Muscle of arm (tissue), 12 donors: ENCODE data around the gene GRK4. TPM values are rescaled to one million over a fixed set of nuclear protein-coding genes. Genes with fewer than 3 reads are reported as not detected.

Source experiments
- DNase-seq: peaks from one replicate; pipeline ENCODE4 v3.0.0-alpha.2; 2013
- polyA plus RNA-seq, 12 donors: library from polyadenylated mRNA; unstranded; fragments of 120-200 nt; gene quantifications; one replicate each; pipeline ENCODE4 v1.2.1, GENCODE V29; 2013; ENCODE audit not compliant: insufficient read length in 12 of 12

The GRK4 gene
- polyA plus RNA-seq, 12 donors, result 7.3 to 13.2 (median 10.1) TPM; not detected in 1

- no peak for DNase-seq
Measured at GRCh38 chr4:3010577-3010976, 47.2 kb downstream of the GRK4 start.

DNA sequence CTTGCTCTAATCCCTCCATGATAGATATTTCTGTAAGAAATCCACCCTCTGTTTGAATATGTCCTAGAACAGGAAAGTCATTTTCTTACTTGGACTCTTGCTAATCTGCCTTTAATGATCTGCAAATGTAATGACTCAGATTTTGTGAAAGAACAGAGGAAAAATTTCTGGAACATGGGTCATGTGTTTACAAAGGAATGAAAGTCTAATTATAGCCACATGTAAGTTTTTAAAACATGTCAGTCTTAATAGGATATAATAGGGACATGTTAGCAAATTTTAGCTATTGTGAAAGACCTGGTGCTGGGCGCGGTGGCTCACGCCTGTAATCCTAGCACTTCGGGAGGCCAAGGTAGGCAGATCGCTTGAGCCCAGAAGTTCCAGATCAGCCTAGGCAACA, 47.6 kb downstream of the GRK4 start:
- DNase-seq, result no peak

DNA sequence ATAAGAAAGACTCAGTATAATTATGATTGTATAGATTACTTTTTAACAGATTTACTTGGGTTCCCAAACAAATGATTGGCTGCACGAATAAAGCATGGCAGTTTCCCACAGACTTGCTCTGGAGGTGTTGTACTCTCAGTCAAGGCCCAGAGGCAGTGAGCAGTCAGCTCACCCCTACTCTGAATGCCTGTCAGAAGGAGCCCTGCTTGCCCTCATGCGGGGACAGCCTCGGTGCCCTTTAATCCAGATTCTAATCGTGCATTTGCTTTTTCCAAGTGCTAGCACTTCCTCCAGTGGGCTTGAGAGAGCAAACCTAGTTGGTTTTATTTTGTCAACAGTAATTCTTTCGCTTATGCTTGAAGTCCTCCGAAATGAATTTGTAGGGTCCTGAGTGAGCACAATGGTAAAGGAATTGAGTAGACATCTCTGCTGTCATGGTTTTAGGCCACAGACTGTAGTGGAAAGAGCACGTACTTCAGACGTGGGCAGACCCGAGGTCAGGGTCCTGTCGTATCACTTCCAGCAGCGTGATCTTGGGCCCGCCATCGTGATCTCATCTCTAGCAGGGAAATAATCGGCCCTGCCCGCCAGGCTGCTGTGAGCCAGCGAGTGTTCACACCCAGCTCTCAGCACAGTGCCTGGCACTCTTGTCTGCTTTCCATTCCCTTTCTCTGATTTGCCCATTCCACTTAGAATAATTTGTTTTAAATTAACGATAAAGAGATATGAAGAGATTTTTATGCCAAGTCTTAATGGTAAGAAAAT, 48.3 kb downstream of the GRK4 start:
- no peak for DNase-seq

DNA sequence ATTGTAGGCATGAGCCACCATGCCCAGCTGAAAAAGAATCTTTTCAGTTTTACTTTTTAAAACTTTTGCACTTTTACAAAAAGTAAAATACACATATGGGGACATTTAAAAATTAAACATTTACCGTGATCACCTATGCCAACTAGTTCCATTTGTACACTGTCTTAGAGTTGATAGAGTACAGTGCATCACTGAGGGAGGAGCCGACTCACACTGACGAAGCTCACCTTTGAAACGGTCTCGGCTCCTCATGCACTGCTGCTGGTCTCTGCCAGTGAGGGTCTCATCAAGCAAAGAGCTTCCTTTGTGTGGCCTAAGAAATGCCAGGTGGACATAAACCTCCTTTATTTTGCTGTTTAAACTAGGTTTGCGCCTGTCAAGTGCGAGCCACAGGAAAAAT, 50.0 kb downstream of the GRK4 start:
- DNase-seq, result no peak

GRCh38 chr4:3013839-3014350, 50.5 kb downstream of the GRK4 start:
- no peak for DNase-seq

DNA sequence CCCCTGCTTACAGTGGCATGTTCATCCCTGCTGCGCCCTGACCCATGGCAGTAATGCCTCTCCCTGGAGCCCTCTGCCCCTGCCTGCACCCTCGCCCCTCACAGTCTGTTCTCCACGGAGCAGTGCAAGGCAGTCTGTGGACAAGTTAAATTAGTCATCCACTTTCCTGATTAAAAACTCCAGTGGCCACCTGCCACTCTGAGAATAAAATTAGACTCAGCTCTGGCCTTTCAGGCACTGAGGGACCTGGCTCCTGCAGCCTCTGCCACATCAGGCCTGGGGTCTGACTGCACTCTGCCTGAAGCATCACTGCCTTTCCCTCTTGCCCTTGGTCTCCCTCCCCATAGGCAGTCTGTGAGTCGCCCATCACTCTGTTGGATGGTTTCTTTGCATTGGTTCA, 53.6 kb downstream of the GRK4 start:
- DNase-seq, result no peak

DNA sequence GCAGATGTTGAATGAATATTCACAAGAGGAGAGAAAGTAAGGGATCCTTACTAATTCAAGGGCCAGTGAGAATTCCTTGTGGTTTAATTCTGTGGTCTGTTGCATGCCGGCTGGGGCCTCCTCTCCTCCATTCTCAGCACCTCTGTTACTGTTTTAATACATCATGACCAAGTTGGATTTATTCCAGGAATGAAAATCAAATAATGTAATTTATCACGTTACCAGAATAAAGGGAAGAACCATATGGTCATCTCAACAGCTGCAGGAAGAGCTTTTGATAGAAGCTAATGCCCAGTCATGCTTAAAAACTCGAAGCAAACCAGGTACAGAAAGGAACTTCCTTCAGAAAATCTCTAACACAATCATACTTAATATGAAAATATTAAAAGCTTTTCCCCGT, 54.1 kb downstream of the GRK4 start:
- DNase-seq, result no peak

GRCh38 chr4:3019145-3019846, 55.9 kb downstream of the GRK4 start:
- DNase-seq, result no peak

- no peak for DNase-seq
Measured at GRCh38 chr4:3021127-3021526, 57.8 kb downstream of the GRK4 start.

GRCh38 chr4:3021627-3022026, 58.3 kb downstream of the GRK4 start:
- no peak for DNase-seq

- no peak for DNase-seq
Measured at GRCh38 chr4:3022112-3022511, 58.7 kb downstream of the GRK4 start.

GRCh38 chr4:3022651-3023050, 59.3 kb downstream of the GRK4 start:
- DNase-seq, result no peak

DNA sequence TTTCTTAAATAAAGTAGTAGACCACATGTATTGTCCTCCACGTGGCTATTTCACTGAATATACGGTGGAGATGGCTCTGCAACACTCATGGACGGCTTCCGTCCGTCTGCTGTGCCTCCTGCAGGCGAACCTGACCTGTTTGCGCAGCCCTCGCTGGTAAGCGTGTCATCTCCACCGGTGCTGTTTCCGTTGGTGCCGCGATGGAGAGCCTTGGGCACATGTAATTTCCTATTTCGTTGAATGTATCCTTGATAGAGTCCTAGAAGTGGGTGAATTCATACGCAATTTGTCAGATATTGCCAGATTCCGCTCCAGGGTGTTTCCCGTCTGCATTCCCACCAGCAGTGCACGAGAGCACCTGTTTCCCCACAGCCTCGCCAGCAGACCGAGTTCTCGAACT, 62.5 kb downstream of the GRK4 start:
- DNase-seq, result no peak

GRCh38 chr4:3026540-3026939, 63.2 kb downstream of the GRK4 start:
- no peak for DNase-seq

DNA sequence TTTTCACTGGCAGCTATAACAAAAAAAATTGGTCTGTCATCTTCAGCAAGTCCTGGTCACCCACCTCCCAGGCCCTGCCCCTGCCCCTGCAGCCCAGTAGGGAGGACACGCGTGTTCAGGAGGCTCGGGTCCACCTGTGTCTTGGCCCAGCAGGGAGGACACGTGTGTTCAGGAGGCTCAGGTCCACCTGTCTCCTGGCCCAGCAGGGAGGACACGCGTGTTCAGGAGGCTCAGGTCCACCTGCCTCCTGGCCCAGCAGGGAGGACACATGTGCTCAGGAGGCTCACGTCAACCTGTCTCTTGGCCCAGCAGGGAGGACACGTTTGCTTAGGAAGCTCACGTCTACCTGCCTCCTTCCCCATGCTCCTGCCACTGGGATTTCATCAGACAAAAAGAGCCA, 66.1 kb downstream of the GRK4 start:
- no peak for DNase-seq

DNA sequence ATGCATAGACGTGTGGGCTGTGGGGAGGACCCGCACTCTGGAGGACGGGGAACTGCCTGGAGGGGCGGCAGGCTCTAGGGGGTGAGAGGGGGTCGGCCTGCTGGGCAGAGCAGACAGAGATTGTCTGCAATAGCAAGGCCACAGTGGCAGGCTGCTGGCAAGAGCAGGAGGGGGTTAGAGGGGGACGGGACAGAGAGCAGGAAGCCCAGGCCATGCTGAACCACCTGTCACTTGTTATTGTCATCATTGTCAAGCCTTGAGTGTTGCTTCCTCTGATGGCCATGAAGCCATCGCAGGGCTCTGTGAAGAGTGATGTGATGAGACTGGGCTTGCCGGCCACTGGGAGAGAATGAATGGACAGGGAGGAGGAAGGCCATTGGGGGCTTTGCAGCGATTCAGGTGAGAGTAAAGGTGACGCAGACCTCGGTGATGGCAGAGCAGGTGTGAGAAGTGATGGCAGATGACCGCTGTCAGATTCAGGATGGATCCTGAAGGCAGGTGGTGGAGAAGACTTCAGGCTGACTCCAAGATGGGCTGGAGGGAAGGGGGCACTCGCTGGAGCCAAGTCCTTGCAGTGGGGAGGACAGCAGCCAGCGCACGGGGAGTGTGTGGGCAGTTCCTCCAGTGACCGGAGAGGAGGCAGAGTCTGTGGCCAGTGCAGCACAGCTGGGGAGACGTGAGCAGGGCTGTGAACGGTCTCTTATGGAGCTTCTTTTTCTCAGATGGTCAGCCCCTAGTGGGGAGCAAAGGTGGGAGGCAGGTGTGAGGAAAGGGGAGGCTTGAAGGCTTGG, 67.4 kb downstream of the GRK4 start:
- DNase-seq, result no peak

DNA sequence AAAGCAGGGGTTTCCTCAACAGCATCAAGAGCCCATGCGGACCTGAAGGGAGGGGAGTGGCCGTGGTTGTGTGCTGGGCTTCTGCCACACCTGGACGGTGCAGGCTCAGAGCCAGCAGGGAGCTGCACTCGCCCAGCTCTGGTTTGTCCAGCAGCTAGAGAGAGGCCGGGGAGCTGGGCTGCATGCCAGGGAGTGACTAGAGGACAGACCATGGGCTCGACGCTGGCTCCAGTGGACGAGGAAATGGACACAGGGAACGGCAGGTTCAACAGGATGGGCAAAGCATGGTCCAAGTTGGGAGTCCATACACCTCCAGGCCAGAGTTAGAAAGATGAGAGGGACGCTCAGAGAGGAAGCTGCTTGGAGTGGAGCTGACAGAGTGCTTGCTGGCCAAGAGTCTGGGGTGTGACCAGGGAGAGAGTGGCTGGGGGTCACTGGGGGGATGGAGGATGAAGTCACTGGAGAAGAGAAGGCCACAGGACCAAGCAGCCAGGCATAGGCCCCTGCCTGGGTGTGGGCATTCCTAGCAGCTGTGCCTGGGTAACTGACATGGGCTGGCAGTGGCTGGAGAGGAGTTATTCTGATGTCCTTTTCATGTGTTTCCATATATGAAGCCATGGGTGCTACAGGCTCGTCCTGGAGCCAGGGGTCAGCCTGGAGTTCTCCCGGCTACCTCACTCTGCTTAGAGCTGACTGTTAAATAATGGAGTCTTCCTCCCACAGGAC, 68.1 kb downstream of the GRK4 start:
- DNase-seq, result no peak

GRCh38 chr4:3034231-3034630, 70.9 kb downstream of the GRK4 start:
- no peak for DNase-seq

DNA sequence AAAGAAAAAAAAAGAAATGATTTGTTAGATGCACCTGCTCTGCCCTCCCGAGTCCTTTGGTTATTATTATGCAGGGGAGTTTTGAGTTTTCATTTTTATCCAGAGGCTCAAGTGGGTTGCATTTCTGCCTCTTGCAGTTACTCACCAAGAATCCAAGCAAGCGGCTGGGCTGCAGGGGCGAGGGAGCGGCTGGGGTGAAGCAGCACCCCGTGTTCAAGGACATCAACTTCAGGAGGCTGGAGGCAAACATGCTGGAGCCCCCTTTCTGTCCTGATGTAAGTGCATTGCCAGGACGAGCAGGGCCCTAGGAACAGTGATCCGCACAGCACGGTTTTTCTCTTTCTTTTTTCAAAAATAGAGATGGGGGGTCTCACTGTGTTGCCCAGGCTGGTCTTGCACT, 71.9 kb downstream of the GRK4 start:
- no peak for DNase-seq

- no peak for DNase-seq
Measured at GRCh38 chr4:3035674-3036073, 72.3 kb downstream of the GRK4 start.

DNA sequence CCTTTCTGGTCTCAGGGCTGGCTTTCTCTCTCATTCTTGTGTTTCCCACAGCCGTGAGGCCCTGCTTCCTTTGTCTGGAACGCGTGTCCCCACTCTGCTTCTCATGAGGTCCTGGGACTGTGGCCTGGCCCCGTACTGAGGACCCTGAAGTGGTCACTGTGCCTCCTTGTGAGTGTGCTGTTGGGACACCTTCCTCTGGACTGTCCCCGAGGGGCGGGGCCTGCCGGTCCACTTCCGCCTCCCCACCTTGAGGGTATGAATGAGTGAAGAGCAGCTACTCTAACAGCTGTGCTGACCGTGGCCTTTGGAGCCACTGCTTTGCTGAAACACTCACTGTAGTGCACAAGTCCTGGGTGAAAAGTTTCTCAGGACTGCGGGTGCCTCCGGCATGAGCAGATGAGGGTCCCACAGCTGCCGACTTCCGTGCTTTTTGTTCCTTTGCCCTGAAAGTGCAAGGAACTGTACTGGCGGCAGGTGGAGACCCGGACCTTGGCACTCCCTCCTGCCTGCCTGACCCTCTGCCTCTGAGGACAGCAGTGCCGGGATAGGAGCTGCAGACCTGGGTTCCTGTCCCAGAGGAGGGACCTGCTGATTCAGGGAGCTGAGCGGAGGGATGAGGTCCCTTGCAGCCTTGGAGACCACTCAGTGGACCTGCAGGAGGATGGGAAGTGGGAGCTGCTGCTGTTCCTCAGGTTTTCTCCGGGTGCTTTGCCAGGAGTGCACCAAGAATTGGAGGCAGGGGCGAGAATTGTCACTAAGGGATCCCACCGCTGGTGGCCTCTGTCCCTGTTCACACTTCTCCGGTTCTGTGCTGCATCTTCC, 73.0 kb downstream of the GRK4 start:
- DNase-seq, result no peak
